Skeletal muscle satellite cell (primary cell): ENCODE measurements around the gene IFI35.
"Not testable (repeated sequence)": the region's sequence is repeated elsewhere in the genome, so short reads cannot be mapped to it uniquely, and the experiment has no call there.

ENCODE experiments used
- H3K27me3 ChIP-seq: 2 replicates; pipeline ENCODE4 v1.7.0; 2013; ENCODE audit warnings: low read length; ENCODE audit not compliant: control insufficient read depth, insufficient read depth
- H3K36me3 ChIP-seq: 2 replicates; pipeline ENCODE4 v1.7.0; 2013; ENCODE audit warnings: mild to moderate bottlenecking, control low read depth, low read length; ENCODE audit not compliant: insufficient read depth
- H3K4me1 ChIP-seq: 2 replicates; pipeline ENCODE4 v1.7.0; 2013; ENCODE audit warnings: low read length; ENCODE audit not compliant: control insufficient read depth, insufficient read depth
- H3K4me2 ChIP-seq: 2 replicates; pipeline ENCODE4 v1.7.0; 2013; ENCODE audit warnings: mild to moderate bottlenecking, low read length
- H3K4me3 ChIP-seq: 2 replicates; pipeline ENCODE4 v1.7.0; 2013; ENCODE audit warnings: low read length
- H3K9ac ChIP-seq: 2 replicates; pipeline ENCODE4 v1.7.0; 2013; ENCODE audit warnings: mild to moderate bottlenecking, low read depth, low read length, moderate library complexity
- H3K9me3 ChIP-seq: replicated peaks from 2 replicates; pipeline ENCODE4 v1.7.0; 2013; ENCODE audit warnings: mild to moderate bottlenecking, control low read depth, low read length

Gene IFI35

DNA sequence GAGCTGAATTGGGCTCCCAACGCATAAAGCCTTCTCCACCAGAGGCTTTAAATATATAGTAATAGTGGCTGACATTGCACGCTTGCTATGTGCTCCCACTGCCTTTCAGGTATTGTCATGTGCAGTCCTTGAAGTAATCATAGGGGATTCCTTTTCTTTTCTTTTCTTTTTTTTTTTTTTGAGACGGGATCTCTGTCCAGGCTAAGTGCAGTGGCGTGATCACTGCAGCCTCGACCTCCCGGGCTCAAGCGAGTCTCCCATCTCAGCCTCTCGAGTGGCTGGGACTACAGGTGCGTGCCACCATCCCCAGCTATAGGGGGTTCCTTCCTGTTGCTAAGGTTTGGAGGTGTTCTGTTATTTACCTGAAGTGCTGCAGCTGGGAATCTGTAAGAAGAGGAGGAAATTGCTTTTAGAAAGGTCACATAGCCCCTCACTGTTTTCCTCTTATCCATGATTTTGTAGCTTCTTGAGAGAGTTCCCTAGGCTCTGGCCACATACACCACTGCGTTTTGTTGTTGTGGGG is 7.5 kb upstream of the IFI35 start:
- Histone ChIP-seq H3K36me3 (peaks cover 46% of the 10 kb centered on the region), H3K27me3 (no peaks in the 10 kb centered on the region), H3K4me1 (peaks cover 48% of the 10 kb centered on the region), H3K4me2 (peak overlapping the region; percentile 96), H3K9ac (peak overlapping the region; percentile 99), H3K9me3 (no peaks in the 10 kb centered on the region), H3K4me3 (peak overlapping the region; percentile 92)

DNA sequence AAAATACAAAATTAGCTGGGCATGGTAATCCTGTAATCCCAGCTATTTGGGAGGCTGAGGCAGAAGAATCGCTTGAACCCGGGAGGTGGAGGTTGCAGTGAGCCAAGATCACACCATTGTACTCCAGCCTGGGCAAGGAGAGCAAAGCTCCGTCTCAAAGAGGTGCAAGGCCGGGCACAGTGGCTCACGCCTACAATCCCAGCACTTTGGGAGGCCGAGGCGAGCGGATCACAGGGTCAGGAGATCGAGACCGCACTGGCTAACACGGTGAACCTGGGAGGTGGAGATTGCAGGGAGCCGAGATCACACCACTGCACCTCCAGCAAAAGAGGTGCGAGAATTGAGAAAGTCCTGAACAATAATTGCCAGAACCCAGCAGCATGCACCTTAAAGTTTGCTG is 5.7 kb upstream of the IFI35 start:
- H3K9ac ChIP-seq, H3K4me3 ChIP-seq, H3K27me3 ChIP-seq, H3K9me3 ChIP-seq: not testable (repeated sequence)
- Histone ChIP-seq H3K36me3 (peaks cover 47% of the 10 kb centered on the region), H3K4me1 (peaks cover 54% of the 10 kb centered on the region), H3K4me2 (peak overlapping the region; percentile 49)

DNA sequence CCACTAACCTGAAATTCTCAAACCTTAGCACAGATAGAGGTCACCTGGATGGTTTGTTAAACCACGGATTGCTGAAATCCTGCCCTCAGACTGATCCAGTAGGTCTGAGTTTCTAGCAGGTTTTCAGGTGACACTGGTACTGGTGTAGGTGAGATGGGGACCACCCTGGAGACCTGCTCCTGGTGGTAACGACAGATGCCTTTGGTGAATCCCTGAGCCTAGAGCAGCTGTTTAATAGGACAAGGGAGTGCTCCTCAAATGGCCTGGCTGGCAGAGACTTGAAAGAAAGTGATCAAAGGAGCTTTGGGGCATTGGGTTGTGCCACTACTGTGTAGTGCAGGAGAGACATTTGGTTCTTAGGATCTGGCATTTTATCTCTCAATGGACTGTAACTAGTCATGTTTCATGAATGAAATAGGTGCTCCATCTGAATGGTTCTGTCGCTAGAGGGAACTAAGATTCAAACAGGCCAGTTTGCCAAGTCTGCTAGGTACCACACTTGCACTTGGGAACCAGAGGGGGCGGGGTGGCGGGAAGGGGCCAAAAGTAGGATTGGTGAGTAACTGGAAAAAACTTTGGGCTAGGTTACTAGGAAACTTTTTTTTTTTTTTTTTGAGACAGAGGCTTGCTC is 2.9 kb upstream of the IFI35 start:
- H3K9ac ChIP-seq, result no peak overlapping the region
- H3K4me3 ChIP-seq, result no peak overlapping the region
- H3K9me3 ChIP-seq, result no peaks in the 10 kb centered on the region
- H3K36me3 ChIP-seq, result peaks cover 47% of the 10 kb centered on the region
- H3K4me1 ChIP-seq, result peaks cover 49% of the 10 kb centered on the region
- no peaks in the 10 kb centered on the region for H3K27me3 ChIP-seq
- H3K4me2 ChIP-seq, result no peak overlapping the region

DNA sequence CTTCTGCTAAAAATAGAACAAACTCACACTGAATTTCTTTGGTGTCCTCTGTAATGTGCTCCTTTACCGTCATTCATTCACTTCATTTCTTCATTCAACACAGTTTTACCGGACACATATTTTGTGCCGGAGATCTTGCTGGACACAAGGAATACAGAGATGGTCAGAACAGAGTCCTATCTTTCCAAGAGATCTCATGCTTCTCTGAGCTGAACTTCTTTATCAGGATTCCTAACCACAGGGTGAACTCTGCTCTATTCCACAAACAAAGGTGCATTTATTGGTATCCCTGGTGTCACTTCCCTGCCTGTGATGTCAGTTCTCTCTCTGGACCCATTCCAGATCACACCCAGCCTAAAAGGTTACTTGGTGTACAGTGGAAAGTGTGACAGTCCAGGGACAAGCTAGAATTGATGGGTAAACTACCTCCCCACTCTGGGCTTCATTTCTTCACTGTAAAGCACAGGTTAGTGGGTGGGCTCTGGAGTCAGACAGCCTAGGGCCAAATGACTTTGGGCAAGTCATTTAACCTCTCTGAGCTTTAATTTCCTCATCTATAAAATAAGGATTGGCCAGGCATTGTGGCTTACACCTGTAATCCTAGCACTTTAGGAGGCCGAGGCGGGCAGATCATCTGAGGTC is 4.2 kb downstream of the IFI35 start:
- Histone ChIP-seq H3K9ac (no peak overlapping the region), H3K4me1 (peaks cover 3% of the 10 kb centered on the region), H3K4me2 (no peak overlapping the region), H3K36me3 (peaks cover 25% of the 10 kb centered on the region), H3K4me3 (no peak overlapping the region), H3K27me3 (no peaks in the 10 kb centered on the region), H3K9me3 (no peaks in the 10 kb centered on the region)

DNA sequence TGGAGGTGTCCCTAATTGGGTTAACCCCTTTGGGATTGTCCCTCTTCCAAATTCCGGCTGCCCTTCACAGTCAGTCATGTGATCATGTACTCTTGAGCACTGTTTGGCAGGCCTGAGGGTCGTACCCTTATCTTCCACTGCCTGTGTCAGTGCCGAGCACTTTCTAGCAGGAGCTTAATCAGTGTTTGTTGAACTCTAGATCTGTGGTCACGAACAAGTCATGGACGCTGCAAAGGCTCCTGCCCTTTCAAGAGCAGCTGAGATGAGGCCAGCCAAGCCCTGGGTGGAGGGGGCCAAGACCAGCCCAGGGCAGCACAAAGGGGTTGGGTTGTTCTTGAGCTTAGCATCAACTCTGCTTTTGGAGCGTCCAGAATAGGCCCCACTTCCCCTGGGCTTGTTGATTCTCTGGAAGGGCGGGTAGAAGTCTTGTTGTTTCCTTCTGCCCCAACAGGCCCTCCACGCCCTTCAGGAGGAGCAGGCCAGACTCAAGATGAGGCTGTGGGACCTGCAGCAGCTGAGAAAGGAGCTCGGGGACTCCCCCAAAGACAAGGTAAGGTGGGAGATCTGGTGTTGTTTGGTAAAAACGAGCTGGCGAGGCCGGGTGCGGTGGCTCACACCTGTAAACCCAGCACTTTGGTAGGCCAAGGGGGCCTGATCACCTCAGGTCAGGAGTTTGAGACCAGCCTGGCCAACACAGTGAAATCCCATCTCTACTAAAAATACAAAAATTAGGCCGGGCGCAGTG is 5.3 kb downstream of the IFI35 start:
- peaks cover 3% of the 10 kb centered on the region for H3K4me1 ChIP-seq
- no peak overlapping the region for H3K9ac ChIP-seq
- no peak overlapping the region for H3K4me2 ChIP-seq
- no peaks in the 10 kb centered on the region for H3K9me3 ChIP-seq
- H3K27me3 ChIP-seq, result no peaks in the 10 kb centered on the region
- peaks cover 33% of the 10 kb centered on the region for H3K36me3 ChIP-seq
- no peak overlapping the region for H3K4me3 ChIP-seq

DNA sequence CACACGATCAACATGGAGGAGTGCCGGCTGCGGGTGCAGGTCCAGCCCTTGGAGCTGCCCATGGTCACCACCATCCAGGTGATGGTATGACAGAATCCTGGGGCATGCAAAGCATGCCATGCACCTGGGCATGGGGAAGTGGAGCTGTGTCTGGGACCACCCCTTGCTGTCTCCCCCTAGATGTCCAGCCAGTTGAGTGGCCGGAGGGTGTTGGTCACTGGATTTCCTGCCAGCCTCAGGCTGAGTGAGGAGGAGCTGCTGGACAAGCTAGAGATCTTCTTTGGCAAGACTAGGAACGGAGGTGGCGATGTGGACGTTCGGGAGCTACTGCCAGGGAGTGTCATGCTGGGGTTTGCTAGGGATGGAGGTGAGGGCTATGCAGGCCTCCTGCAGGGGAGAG is 6.7 kb downstream of the IFI35 start:
- Histone ChIP-seq H3K36me3 (peaks cover 42% of the 10 kb centered on the region), H3K4me1 (peaks cover 3% of the 10 kb centered on the region), H3K4me3 (no peak overlapping the region), H3K4me2 (no peak overlapping the region), H3K9ac (no peak overlapping the region), H3K9me3 (no peaks in the 10 kb centered on the region), H3K27me3 (no peaks in the 10 kb centered on the region)

DNA sequence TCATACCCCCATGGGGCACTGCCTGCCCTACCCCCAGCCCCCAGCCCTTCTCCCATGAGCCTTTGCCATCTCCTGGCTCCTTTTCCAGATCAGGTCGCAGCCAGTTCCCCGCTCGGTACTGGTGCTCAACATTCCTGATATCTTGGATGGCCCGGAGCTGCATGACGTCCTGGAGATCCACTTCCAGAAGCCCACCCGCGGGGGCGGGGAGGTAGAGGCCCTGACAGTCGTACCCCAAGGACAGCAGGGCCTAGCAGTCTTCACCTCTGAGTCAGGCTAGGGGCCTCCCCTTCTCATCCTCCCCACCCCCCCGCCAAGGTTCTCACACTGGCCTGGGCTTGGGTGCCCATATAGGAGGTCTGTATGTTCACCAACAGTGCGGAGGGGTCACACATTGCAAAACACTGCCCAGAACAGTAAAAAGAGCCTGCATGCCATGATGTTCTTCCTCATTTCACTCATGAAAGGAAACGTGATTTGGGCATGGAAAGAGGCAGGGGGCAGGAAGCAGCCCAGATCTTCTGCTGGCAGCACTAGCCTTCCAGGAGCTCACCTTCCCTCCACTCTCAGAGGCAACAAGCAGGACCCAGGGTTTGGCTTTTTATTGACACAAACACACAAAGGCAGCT is 7.5 kb downstream of the IFI35 start:
- Histone ChIP-seq H3K9ac (no peak overlapping the region), H3K27me3 (no peaks in the 10 kb centered on the region), H3K9me3 (no peaks in the 10 kb centered on the region), H3K4me1 (peaks cover 10% of the 10 kb centered on the region), H3K36me3 (peaks cover 50% of the 10 kb centered on the region), H3K4me3 (no peak overlapping the region), H3K4me2 (no peak overlapping the region)

DNA sequence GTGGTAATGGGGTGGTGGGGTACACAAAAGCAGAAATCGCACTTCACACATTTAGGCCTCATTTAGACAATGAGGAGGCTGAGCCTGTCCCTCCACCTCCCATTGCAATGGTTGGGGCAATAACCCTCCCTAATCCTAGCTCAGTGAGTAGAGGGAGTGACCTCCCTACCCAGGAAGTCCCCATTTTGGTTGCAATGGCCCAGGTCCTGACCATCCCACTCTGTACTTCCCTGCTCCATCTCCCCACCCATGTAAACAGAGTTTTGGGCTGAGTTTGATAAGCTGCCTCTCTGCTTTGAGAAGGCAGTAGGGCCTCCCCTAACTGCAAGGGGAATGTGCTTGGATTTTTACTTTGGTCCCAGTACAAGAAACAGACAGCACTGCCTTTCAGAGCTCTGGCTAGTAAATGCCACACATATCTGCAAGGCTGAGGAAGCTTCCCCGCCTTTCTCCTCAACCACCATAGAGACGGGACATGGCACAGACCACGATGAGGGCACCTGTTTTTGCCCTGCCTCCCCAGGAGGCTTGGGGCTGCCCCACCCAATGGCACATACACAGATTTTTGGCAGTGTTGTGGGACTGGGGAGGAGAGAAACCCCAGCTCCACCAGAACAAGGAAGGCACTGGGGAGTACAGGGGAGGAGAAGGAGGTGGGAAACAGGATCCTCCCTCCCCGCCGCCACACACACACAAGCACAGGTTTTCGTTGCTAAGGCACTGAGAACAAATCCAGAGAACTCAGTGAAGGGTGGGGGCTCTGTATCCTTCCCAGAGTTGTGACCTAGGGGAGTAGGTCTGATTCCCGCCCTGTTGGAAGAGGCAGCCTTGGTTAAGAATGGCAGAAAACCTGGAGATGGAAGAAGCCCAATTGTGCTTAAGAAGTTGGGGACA is 8.3 kb downstream of the IFI35 start:
- H3K36me3 ChIP-seq, result peaks cover 50% of the 10 kb centered on the region
- no peaks in the 10 kb centered on the region for H3K27me3 ChIP-seq
- no peaks in the 10 kb centered on the region for H3K9me3 ChIP-seq
- no peak overlapping the region for H3K9ac ChIP-seq
- no peak overlapping the region for H3K4me2 ChIP-seq
- H3K4me3 ChIP-seq, result no peak overlapping the region
- H3K4me1 ChIP-seq, result peaks cover 17% of the 10 kb centered on the region

DNA sequence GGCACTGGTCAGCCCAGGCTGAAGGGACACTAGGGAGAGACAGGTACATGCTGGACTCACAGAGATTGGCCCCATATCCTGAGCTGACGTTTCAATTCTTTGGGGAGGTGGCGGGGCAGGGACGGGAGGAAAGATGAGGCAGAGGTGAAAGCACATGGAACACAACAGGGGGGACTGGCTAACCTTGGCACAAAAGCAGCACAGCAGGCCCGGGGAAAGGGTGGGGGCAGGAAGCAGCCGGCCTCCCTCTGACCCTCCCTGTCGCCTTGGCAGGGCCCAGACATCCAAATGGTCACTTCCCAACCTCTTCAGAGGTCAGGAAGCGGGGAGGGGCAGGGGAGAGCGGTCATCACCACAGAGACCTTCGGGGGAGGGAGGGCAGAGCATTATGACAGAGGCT is 9.0 kb downstream of the IFI35 start:
- no peak overlapping the region for H3K9ac ChIP-seq
- no peaks in the 10 kb centered on the region for H3K9me3 ChIP-seq
- peaks cover 24% of the 10 kb centered on the region for H3K4me1 ChIP-seq
- H3K4me3 ChIP-seq, result no peak overlapping the region
- H3K27me3 ChIP-seq, result no peaks in the 10 kb centered on the region
- H3K4me2 ChIP-seq, result no peak overlapping the region
- H3K36me3 ChIP-seq, result peaks cover 50% of the 10 kb centered on the region

DNA sequence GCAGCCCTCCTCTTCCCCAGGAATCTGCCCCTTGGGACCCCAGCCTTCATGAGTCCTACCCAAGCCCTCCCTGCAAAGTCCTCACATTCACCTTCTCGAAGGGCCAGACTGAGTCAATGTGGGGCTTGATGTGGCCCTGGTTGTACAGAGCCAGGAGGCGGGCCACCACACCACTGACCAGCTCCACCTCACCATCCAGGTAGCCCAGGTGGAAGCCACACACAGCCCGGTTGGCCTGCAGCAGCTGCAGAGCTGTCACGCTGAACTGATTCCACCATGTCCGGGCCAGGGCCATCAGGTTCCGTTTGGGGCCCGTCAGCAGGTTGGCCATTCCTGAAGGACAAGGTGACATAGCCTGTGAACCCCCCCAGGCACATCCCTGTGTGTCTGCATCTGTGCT is 9.6 kb downstream of the IFI35 start:
- Histone ChIP-seq H3K36me3 (peaks cover 50% of the 10 kb centered on the region), H3K27me3 (no peaks in the 10 kb centered on the region), H3K9ac (no peak overlapping the region)

More for the DNA sequence above, 9.6 kb downstream of the IFI35 start:
- Histone ChIP-seq H3K9me3 (no peaks in the 10 kb centered on the region), H3K4me2 (no peak overlapping the region), H3K4me1 (peaks cover 28% of the 10 kb centered on the region), H3K4me3 (no peak overlapping the region)
